ENCODE data around the gene KAZN. TPM values are rescaled to one million over a fixed set of nuclear protein-coding genes. Genes with fewer than 3 reads are reported as not detected.

Gene KAZN
- total RNA-seq, 1 experiment from 2014 or later, result 2.4 TPM

DNA sequence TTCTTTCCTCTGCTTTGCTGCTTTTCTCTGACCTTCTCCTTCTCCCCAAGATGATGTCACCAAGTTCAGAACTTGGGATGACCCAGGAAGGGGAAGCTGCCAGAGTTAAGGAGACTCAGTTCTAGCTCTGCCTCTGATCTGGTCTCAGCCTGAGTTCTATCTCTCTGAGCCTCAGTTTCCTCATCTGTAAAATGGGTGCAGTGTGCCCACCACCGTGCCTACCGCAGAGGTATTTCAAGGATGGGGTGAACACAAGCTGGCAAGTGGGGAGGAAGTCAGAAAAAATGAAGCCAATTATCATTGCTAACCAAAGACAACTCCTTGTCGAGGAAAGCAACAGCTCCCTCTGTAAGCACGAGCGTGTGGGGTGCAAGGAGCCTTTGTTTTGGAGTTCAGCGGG is 249.7 kb downstream of the KAZN start:
- Histone ChIP-seq H3K27me3 (replicated peaks; ENCODE audit: control insufficient read depth, insufficient read depth, low read length) (no peaks in the 10 kb centered on the region), H3K9me3 (no peaks in the 10 kb centered on the region), H3K36me3 (ENCODE audit: control insufficient read depth, insufficient read depth, low read length) (no peaks in the 10 kb centered on the region), H3K4me1 (peaks cover 4% of the 10 kb centered on the region), H3K4me3 (ENCODE audit: low read depth, low read length) (no peak overlapping the region)
- Mint-ChIP-seq H3K4me1 (ENCODE audit: low read depth, unreplicated experiment) (no peaks in the 10 kb centered on the region), H3K4me3 (ENCODE audit: unreplicated experiment) (no peak overlapping the region), H3K27ac (ENCODE audit: unreplicated experiment) (no peak overlapping the region), H3K9me3 (ENCODE audit: unreplicated experiment) (peaks cover 10% of the 10 kb centered on the region), H3K27me3 (ENCODE audit: insufficient read depth, unreplicated experiment) (peaks cover 2% of the 10 kb centered on the region), H3K36me3 (ENCODE audit: insufficient read depth, unreplicated experiment) (no peaks in the 10 kb centered on the region)
- ChIA-PET CTCF (no interaction called here), POLR2A (no interaction called here)
- BruUV-seq (replicated peaks), result no TSS peak
- no peak for DNase-seq
- TF ChIP-seq, protein P1, sequence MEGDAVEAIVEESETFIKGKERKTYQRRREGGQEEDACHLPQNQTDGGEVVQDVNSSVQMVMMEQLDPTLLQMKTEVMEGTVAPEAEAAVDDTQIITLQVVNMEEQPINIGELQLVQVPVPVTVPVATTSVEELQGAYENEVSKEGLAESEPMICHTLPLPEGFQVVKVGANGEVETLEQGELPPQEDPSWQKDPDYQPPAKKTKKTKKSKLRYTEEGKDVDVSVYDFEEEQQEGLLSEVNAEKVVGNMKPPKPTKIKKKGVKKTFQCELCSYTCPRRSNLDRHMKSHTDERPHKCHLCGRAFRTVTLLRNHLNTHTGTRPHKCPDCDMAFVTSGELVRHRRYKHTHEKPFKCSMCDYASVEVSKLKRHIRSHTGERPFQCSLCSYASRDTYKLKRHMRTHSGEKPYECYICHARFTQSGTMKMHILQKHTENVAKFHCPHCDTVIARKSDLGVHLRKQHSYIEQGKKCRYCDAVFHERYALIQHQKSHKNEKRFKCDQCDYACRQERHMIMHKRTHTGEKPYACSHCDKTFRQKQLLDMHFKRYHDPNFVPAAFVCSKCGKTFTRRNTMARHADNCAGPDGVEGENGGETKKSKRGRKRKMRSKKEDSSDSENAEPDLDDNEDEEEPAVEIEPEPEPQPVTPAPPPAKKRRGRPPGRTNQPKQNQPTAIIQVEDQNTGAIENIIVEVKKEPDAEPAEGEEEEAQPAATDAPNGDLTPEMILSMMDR (IDR thresholded peaks at IDR 0.05; ENCODE audit: insufficient read depth in 1 of 2, low read depth in 1 of 2, low read length in 1 of 2, severe bottlenecking in 1 of 2, unreplicated experiment in 1 of 2), result no peak
- intact Hi-C loops (cut with micrococcal nuclease; ENCODE audit: unreplicated experiment), result no loop called here

DNA sequence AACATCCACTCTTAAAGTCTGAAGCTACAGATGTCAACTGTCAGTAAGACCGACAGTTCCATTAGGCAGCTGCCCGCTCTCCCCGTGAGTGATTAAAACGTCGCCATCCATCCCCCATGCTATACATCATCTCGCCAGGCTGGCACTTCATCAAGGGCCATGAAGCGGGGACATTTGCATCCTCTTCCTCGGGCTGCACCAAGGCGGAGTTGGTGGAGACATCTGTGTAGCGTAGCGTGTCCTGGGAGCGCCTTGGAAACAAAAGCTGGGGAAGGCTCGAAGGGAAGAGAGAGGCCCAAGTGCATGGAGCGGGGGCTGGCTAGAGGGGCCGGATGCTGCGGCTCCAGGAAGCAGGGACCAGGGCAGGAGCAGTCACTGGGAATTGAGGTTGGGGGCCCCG is 250.1 kb downstream of the KAZN start:
- Histone ChIP-seq H3K4me3 (ENCODE audit: low read depth, low read length) (no peak overlapping the region), H3K9me3 (no peaks in the 10 kb centered on the region), H3K4me1 (peaks cover 4% of the 10 kb centered on the region), H3K27me3 (replicated peaks; ENCODE audit: control insufficient read depth, insufficient read depth, low read length) (no peaks in the 10 kb centered on the region), H3K36me3 (ENCODE audit: control insufficient read depth, insufficient read depth, low read length) (no peaks in the 10 kb centered on the region)
- no peaks in the 10 kb centered on the region for H3K4me1 Mint-ChIP-seq (ENCODE audit: low read depth, unreplicated experiment)
- TF ChIP-seq, protein P1 (IDR thresholded peaks at IDR 0.05; ENCODE audit: insufficient read depth in 1 of 2, low read depth in 1 of 2, low read length in 1 of 2, severe bottlenecking in 1 of 2, unreplicated experiment in 1 of 2), result no peak
- no peak overlapping the region for H3K27ac Mint-ChIP-seq (ENCODE audit: unreplicated experiment)
- intact Hi-C loops (cut with micrococcal nuclease; ENCODE audit: unreplicated experiment), result no loop called here
- DNase-seq, result no peak
- CTCF ChIA-PET, result no interaction called here
- POLR2A ChIA-PET, result no interaction called here
- no peaks in the 10 kb centered on the region for H3K36me3 Mint-ChIP-seq (ENCODE audit: insufficient read depth, unreplicated experiment)
- no peak overlapping the region for H3K4me3 Mint-ChIP-seq (ENCODE audit: unreplicated experiment)
- H3K9me3 Mint-ChIP-seq (ENCODE audit: unreplicated experiment), result peaks cover 10% of the 10 kb centered on the region
- H3K27me3 Mint-ChIP-seq (ENCODE audit: insufficient read depth, unreplicated experiment), result peaks cover 2% of the 10 kb centered on the region
- BruUV-seq (replicated peaks), result no TSS peak

DNA sequence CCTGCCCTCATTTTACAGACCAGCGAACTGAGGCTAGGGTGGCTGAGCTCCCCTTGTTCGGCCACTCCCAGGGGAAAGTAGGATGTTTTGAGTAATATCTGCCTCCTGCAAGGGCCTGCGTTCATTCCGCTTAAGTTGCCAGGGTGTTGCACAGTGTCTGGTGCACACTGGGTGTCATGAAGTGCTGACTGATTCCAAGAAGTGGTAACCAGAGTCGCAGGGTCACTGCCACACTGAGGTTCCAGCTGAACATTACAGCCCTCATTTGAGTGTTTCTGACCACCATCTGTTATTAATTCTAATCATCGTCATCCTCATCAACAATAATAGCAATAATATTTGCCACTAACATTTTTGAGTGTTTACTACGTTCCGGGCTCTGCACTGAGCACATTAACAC is 250.6 kb downstream of the KAZN start:
- TF ChIP-seq, protein P1 (IDR thresholded peaks at IDR 0.05; ENCODE audit: insufficient read depth in 1 of 2, low read depth in 1 of 2, low read length in 1 of 2, severe bottlenecking in 1 of 2, unreplicated experiment in 1 of 2), result no peak
- ChIA-PET POLR2A (no interaction called here), CTCF (no interaction called here)
- Mint-ChIP-seq H3K27me3 (ENCODE audit: insufficient read depth, unreplicated experiment) (peaks cover 2% of the 10 kb centered on the region), H3K36me3 (ENCODE audit: insufficient read depth, unreplicated experiment) (no peaks in the 10 kb centered on the region), H3K9me3 (ENCODE audit: unreplicated experiment) (peaks cover 10% of the 10 kb centered on the region), H3K4me3 (ENCODE audit: unreplicated experiment) (no peak overlapping the region), H3K27ac (ENCODE audit: unreplicated experiment) (no peak overlapping the region), H3K4me1 (ENCODE audit: low read depth, unreplicated experiment) (no peaks in the 10 kb centered on the region)
- no peaks in the 10 kb centered on the region for H3K27me3 ChIP-seq (replicated peaks; ENCODE audit: control insufficient read depth, insufficient read depth, low read length)
- H3K4me3 ChIP-seq (ENCODE audit: low read depth, low read length), result no peak overlapping the region
- no peaks in the 10 kb centered on the region for H3K9me3 ChIP-seq
- intact Hi-C loops (cut with micrococcal nuclease; ENCODE audit: unreplicated experiment), result no loop called here
- no TSS peak for BruUV-seq (replicated peaks)
- H3K4me1 ChIP-seq, result peaks cover 4% of the 10 kb centered on the region
- no peaks in the 10 kb centered on the region for H3K36me3 ChIP-seq (ENCODE audit: control insufficient read depth, insufficient read depth, low read length)
- DNase-seq, result no peak

All from Caco-2 (cell line).